ENCODE data around the gene CLEC2D.
"Not testable (repeated sequence)": the region's sequence is repeated elsewhere in the genome, so short reads cannot be mapped to it uniquely, and the experiment has no call there.

The CLEC2D gene

DNA sequence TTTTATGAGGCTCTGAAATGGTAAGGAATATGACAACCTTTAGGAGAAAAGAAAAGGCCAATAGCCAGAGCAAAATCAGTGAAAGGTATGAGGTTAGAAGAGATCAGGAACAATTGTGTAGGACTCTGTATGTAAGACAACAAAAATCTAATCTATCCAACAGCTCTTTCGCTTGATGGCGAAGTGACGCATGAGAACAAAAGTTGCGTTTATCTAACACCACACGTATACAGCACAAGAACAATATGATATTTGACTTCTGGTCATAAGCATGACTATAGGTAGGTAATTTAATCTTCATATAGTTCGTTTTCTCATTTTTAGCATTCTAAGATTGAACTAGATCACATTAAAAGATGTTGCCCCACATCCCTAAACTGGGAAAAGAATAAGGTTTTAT, 61.9 kb downstream of the CLEC2D start:
- no peak for DNase-seq

DNA sequence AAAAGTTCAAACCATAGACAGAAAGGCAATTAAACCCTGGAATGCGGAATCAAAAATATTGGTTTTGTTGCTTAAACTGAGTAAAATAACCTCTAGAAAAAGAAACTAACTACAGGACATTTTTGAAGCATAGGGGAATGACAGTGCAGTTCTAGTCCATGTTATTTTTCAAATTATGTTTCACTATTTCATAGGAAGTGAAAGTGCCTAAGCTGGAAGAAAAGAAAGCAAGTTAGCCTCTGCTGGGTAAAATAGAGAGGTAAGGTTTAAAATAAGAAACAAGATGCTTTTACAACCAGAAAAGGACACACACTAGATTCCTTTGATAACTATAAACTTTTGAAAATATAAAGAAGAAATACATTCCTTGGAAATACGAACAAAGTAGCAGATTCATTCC, 62.3 kb downstream of the CLEC2D start:
- DNase-seq, result no peak

DNA sequence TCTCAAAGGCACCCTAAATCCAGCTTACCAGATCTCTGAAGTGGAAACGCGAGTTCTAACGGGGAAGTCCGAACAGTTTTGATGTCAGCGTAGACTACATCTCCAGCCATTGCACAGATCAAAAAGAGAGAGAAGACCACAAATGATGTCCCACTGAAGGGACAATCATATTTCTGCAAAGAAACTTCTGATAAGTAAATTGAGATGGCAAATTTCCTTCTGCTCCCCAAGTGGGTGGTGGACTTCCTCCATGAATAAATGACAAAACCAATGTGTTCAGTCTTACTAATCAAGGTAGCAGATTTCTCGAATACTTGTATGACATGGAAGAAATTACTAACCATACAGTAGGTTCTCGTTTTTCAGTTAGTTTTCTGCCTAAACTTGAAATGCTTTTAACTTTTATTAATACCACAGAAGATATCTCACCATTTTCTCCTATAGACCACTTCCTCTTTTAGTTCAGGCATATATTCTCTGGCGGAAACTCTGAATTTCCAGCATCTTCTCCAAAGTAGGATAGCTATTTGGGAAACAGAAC, 63.5 kb downstream of the CLEC2D start, which contains the start of gene CLECL1:
TSS of gene CLECL1 (minus strand) at position 177 of the 541 bp plus-strand sequence.
- no peak for DNase-seq

DNA sequence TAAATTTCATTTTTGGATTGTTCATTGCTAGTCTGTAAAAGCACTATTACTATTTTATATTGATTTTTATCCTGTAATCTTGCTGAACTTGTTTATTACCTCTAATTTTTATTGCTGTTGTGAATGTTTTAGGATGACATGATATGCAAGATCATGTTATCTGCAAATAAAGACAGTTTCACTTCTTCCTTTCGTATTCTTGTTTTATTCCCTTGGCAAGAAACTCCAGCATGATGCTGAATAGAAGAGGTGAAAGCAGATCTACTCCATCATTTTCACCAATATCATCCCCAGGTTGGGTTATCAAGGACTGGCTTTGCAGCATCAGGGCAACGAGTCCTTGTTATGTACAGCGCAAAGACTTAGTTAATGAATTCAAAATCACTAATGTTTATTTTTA, 66.1 kb downstream of the CLEC2D start:
- DNase-seq, result no peak

DNA sequence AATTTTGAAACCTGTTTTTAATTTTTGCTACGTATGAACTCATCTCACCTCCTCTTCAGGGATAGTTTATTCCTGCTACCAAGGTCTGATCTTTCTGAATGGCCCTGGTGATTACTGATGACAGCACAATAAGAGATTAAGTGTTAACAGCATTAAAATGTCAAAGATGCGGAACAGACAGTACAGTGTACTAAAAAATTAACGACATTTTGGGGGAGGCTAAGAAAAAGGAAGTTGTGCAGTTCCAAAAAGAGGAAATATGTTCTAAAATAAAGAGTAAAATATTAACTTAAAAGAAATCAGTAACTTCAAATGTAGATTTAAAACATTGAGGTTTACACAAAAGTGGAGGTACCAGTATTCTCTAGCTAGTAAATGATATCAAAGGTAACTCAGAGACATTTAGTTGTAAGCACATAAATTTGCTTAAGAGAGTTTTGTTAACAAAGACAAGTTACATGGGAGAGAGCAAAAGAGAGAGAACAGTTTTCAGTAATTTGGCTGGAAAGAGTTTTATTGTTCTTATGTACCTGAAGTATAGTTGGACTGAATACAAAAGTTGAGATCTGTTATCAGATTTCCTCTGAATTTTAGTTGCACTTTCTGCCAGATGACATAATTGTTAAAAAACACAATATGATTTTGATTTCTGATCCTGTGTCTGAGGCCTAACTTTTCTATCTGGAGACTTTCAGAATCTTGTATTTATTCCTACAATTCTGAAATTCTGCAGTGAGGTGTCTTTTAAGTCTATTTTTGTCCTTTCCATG, 67.6 kb downstream of the CLEC2D start:
- no peak for DNase-seq

GRCh38 chr12:9738905-9739304, 69.4 kb downstream of the CLEC2D start:
- not testable (repeated sequence) for DNase-seq

DNA sequence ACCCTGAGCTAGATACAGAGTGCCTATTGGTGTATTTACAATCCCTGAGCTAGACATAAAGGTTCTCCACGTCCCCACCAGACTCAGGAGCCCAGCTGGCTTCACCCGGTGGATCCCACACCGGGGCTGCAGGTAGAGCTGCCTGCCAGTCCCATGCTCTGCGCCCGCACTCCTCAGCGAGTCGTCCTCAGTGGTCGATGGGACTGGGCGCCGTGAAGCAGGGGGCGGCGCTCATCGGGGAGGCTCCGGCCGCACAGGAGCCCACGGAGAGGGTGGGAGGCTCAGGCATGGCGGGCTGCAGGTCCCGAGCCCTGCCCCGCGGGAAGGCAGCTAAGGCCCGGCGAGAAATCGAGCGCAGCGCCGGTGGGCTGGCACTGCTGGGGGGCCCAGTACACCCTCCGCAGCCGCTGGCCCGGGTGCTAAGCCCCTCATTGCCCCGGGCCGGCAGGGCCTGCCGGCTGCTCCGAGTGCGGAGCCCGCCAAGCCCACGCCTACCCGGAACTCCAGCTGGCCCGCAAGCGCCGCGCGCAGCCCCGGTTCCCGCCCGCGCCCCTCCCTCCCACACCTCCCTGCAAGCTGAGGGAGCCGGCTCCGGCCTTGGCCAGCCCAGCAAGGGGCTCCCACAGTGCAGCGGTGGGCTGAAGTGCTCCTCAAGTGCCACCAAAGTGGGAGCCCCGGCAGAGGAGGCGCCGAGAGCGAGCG, 70.0 kb downstream of the CLEC2D start:
- peak; percentile 49 for DNase-seq

DNA sequence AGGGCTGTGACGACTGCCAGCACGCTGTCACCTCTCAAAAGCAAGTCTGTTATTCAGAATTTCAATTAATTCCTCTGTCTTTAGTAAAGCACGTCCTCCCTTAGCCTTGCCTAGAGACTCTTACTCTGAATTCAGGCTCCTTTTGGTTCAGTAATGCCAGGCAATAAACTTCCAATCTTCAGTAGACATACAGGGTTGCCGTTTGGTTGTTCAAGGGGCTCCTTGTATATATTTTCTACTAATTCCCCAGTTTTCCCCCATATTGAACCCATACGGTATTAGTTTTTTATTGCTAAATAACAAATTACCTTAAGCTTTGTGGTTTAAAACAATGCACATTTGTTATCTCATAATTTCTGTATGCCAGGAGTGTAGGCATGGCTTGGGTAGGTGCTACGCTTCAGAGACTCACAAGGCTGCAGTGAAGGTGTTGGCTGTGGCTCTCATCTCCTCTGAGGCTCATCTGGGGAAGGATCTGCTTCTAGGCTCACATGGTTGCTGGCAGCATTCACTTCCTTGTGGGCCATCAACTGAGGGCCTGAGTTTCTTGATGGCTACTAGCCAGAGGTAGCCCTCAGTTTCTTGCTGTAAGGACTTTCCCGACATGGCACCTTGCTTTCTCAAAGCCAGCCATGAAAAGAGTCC, 70.7 kb downstream of the CLEC2D start:
- DNase-seq, result peak; percentile 49

DNA sequence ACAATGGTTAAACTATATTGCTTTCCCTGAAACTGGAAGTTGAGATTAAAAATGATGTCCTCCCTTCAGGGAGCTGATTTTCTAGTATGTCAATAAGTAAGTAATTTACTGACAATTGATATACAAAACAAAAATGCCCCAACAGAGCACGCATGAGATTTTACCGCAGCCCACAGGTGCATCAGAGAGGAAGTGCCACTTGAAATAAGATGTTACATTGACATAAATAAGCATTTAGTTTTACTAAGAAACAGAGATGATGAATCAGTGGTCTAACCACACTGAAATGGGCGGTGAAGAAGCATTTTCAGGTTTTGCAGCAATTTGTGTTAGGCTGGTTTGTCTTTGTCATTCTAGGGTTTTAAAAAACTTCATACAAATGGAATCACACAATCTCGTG, 72.2 kb downstream of the CLEC2D start:
- no peak for DNase-seq

- DNase-seq, result no peak
Measured at GRCh38 chr12:9742661-9743060, 73.1 kb downstream of the CLEC2D start.

- no peak for DNase-seq
Measured at GRCh38 chr12:9745199-9745598, 75.7 kb downstream of the CLEC2D start.
